Peyer's patch (tissue), 4 donors: ENCODE measurements around the gene RNF13. TPM values are rescaled to one million over a fixed set of nuclear protein-coding genes. Genes with fewer than 3 reads are reported as not detected.

Source experiments
- DNase-seq, 3 donors: peaks; one replicate each; pipeline ENCODE4 v3.0.0-alpha.2; 2017 to 2019
- H3K27ac ChIP-seq, 4 donors: fragments of 200-600 bp; sonication (generic); one replicate each; pipeline ENCODE4 v1.5.1; 2016 to 2019
- H3K27me3 ChIP-seq, 2 donors: fragments of 200-600 bp; sonication (generic); one replicate each; pipeline ENCODE4 v1.5.1; 2019
- H3K36me3 ChIP-seq, 3 donors: fragments of 200-600 bp; sonication (generic); one replicate each; pipeline ENCODE4 v1.5.1; 2016 to 2019
- H3K4me1 ChIP-seq, 4 donors: fragments of 200-600 bp; sonication (generic); one replicate each; pipeline ENCODE4 v1.5.1; 2016 to 2019
- H3K4me3 ChIP-seq, 4 donors: fragments of 200-600 bp; sonication (generic); 1 replicate in 3 of 4; 2 replicates in 1 of 4; pipeline ENCODE4 v1.5.1; 2016 to 2019; ENCODE audit warnings: mild to moderate bottlenecking in 1 of 4
- H3K9me3 ChIP-seq, 4 donors: fragments of 200-600 bp; sonication (generic); one replicate each; pipeline ENCODE4 v1.5.1; 2016 to 2019; ENCODE audit warnings: mild to moderate bottlenecking in 1 of 4
- CTCF ChIP-seq, 6 experiments: fragments of 450-650 bp in 4 of 6; fragments of 200-600 bp in 2 of 6; sonication (generic) in 1 of 6; IDR thresholded peaks; one replicate each; pipeline ENCODE4 v1.5.1; 2017 to 2019; ENCODE audit warnings: antibody characterized with exemption in 6 of 6, mild to moderate bottlenecking in 3 of 6, moderate library complexity in 1 of 6
- POLR2A ChIP-seq, 2 donors: fragments of 450-650 bp; IDR thresholded peaks; one replicate each; pipeline ENCODE4 v1.5.1; 2017; ENCODE audit warnings: antibody characterized with exemption in 2 of 2, mild to moderate bottlenecking in 2 of 2, moderate library complexity in 2 of 2
- total RNA-seq, 4 donors: library from RNA; depleted of rRNA; stranded (reverse); fragments of >200 nt; gene quantifications; one replicate each; pipeline ENCODE4 v1.1.0, GENCODE V29; 2016

The RNF13 gene
- total RNA-seq, 4 donors from 2014 or later, result 35.0 to 74.3 (median 58.1) TPM

GRCh38 chr3:149790268-149790667 is 22.7 kb upstream of the RNF13 start:
- no peaks in the 10 kb centered on the region for H3K9me3 ChIP-seq
- no peaks in the 10 kb centered on the region for H3K4me1 ChIP-seq
- no peaks in the 10 kb centered on the region for H3K36me3 ChIP-seq
- no peak overlapping the region for H3K27ac ChIP-seq
- no peak for DNase-seq
- TF ChIP-seq POLR2A (IDR thresholded peaks at IDR 0.05) (no peak), CTCF (IDR thresholded peaks at IDR 0.05) (no peak)
- no peak overlapping the region for H3K4me3 ChIP-seq
- H3K27me3 ChIP-seq, result no peaks in the 10 kb centered on the region

GRCh38 chr3:149790698-149791097 is 22.3 kb upstream of the RNF13 start:
- no peak overlapping the region for H3K4me3 ChIP-seq
- DNase-seq, result no peak
- no peaks in the 10 kb centered on the region for H3K4me1 ChIP-seq
- H3K27me3 ChIP-seq, result no peaks in the 10 kb centered on the region
- H3K27ac ChIP-seq, result no peak overlapping the region
- H3K9me3 ChIP-seq, result no peaks in the 10 kb centered on the region
- H3K36me3 ChIP-seq, result no peaks in the 10 kb centered on the region
- TF ChIP-seq CTCF (IDR thresholded peaks at IDR 0.05) (no peak), POLR2A (IDR thresholded peaks at IDR 0.05) (no peak)

GRCh38 chr3:149792452-149793270 is 20.4 kb upstream of the RNF13 start, which contains the start of gene ANKUB1:
Gene ANKUB1, minus strand, starts transcription at chr3:149792554. Its CDS starts 188 bp downstream, at chr3:149792366.
- H3K4me1 ChIP-seq, result no peaks in the 10 kb centered on the region
- no peaks in the 10 kb centered on the region for H3K36me3 ChIP-seq
- no peak for DNase-seq
- H3K4me3 ChIP-seq, result no peak within 1 kb of the TSS
- no peak for TF ChIP-seq CTCF (IDR thresholded peaks at IDR 0.05)
- no peak for TF ChIP-seq POLR2A (IDR thresholded peaks at IDR 0.05)
- no peak within 1 kb of the TSS for H3K27ac ChIP-seq
- no peaks in the 10 kb centered on the region for H3K27me3 ChIP-seq
- H3K9me3 ChIP-seq, result no peaks in the 10 kb centered on the region

GRCh38 chr3:149796026-149796425 is 17.0 kb upstream of the RNF13 start:
- Histone ChIP-seq H3K27me3 (no peaks in the 10 kb centered on the region), H3K4me1 (no peaks in the 10 kb centered on the region), H3K27ac (no peak overlapping the region), H3K9me3 (no peaks in the 10 kb centered on the region), H3K4me3 (no peak overlapping the region), H3K36me3 (no peaks in the 10 kb centered on the region)
- TF ChIP-seq CTCF (IDR thresholded peaks at IDR 0.05), result no peak
- no peak for TF ChIP-seq POLR2A (IDR thresholded peaks at IDR 0.05)
- no peak for DNase-seq

DNA sequence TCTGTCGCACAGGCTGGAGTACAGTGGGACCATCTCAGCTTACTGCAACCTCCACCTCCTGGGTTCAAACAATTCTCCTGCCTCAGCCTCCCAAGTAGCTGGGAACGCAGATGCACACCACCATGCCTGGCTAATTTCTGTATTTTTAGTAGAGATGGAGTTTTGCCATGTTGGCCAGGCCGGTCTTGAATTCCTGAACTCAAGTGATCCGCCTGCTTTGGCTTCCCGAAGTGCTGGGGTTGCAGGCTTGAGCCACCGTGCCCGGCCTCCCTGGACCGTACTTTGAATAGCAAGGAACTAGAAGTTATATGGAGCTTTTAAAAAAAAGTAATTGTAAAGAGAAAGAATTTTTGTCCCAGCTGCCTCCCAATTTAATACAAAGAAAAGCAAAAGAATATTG is 12.3 kb upstream of the RNF13 start:
- Histone ChIP-seq H3K9me3 (no peaks in the 10 kb centered on the region), H3K27me3 (no peaks in the 10 kb centered on the region)
- TF ChIP-seq CTCF (IDR thresholded peaks at IDR 0.05) (no peak), POLR2A (IDR thresholded peaks at IDR 0.05) (no peak)

More for the DNA sequence above, 12.3 kb upstream of the RNF13 start:
- Histone ChIP-seq H3K4me3 (no peak overlapping the region), H3K36me3 (no peaks in the 10 kb centered on the region), H3K4me1 (no peaks in the 10 kb centered on the region), H3K27ac (no peak overlapping the region)
- no peak for DNase-seq
